Body of pancreas (tissue), 4 donors: ENCODE results near the gene SCMH1. TPM values are rescaled to one million over a fixed set of nuclear protein-coding genes. Genes with fewer than 3 reads are reported as not detected.
A peak's percentile ranks its signal among the peaks of the same experiment; 100 is the strongest.

Source experiments
- ATAC-seq: fragments of 150-250 bp; one replicate; pipeline ENCODE4 v1.9.1; 2016
- DNase-seq, 4 donors: peaks; one replicate each; pipeline ENCODE4 v3.0.0-alpha.2; 2019
- H3K27ac ChIP-seq, 4 donors: fragments of 200-600 bp; sonication (generic); 1 replicate in 3 of 4; 2 replicates in 1 of 4; pipeline versions ENCODE4 v1.5.1 to v1.6.1; 2016 to 2019; ENCODE audit warnings: mild to moderate bottlenecking in 1 of 4, mixed read lengths in 1 of 4, moderate library complexity in 1 of 4
- H3K27me3 ChIP-seq, 2 donors: fragments of 200-600 bp; sonication (generic); one replicate each; pipeline ENCODE4 v1.6.0; 2016; ENCODE audit warnings: mild to moderate bottlenecking in 1 of 2
- H3K36me3 ChIP-seq, 2 donors: fragments of 200-600 bp; sonication (generic); replicated peaks in 1 of 2; 2 replicates each; pipeline ENCODE4 v1.5.1; 2016; ENCODE audit warnings: low read depth in 2 of 2; ENCODE audit not compliant: insufficient read depth in 1 of 2
- H3K4me1 ChIP-seq: fragments of 200-600 bp; sonication (generic); one replicate; pipeline ENCODE4 v1.6.0; 2016
- H3K4me3 ChIP-seq, 2 donors: fragments of 200-600 bp; sonication (generic); 1 replicate in 1 of 2; 2 replicates in 1 of 2; pipeline ENCODE4 v1.5.1; 2016 to 2019
- H3K9me3 ChIP-seq, 3 donors: fragments of 200-600 bp; sonication (generic); 1 replicate in 2 of 3; 2 replicates in 1 of 3; pipeline ENCODE4 v1.5.1; 2016
- POLR2A ChIP-seq, 3 donors: fragments of 450-650 bp; IDR thresholded peaks; one replicate each; pipeline ENCODE4 v1.6.1; 2016; ENCODE audit warnings: antibody characterized with exemption in 3 of 3, mild to moderate bottlenecking in 2 of 3
- WGBS, 2 donors: methylation state at CpG; one replicate each; pipeline ENCODE4 v1.1.5; 2017; 5-methylcytosine and 5-hydroxymethylcytosine counted together
- intact Hi-C: fragments of 100-400 bp; cut with DNase I; formaldehyde crosslinking; loops from one replicate; pipeline ENCODE4 v1.15.1; 2023
- total RNA-seq, 2 donors: library from RNA; depleted of rRNA; stranded (reverse); fragments of >200 nt; gene quantifications; one replicate each; pipeline ENCODE4 v1.1.0, GENCODE V29; 2016
- TF ChIP-seq, protein P1 (sequence below), 7 experiments: fragments of 450-650 bp in 4 of 7; fragments of 200-600 bp in 3 of 7; sonication (generic) in 3 of 7; IDR thresholded peaks; one replicate each; pipeline ENCODE4 v1.5.1; 2016 to 2019; ENCODE audit warnings: antibody characterized with exemption in 7 of 7

Gene SCMH1
- total RNA-seq, 2 donors from 2014 or later: 25.4 to 33.3 TPM

GRCh38 chr1:41024953-41025352, 217.2 kb downstream of the SCMH1 start:
- DNase-seq: no peak
- no peak for ATAC-seq
- H3K4me3 ChIP-seq: no peak overlapping the region
- H3K27ac ChIP-seq: no peak overlapping the region
- no peaks in the 10 kb centered on the region for H3K27me3 ChIP-seq
- H3K9me3 ChIP-seq: no peaks in the 10 kb centered on the region
- no peaks in the 10 kb centered on the region for H3K4me1 ChIP-seq
- WGBS, 2 donors: 63 to 79% methylated on average over 2 of the region's 2 CpGs
- intact Hi-C loops: no loop called here
- peaks cover 0 to 13% of the 10 kb centered on the region in 2 donors for H3K36me3 ChIP-seq
- TF ChIP-seq, protein P1, sequence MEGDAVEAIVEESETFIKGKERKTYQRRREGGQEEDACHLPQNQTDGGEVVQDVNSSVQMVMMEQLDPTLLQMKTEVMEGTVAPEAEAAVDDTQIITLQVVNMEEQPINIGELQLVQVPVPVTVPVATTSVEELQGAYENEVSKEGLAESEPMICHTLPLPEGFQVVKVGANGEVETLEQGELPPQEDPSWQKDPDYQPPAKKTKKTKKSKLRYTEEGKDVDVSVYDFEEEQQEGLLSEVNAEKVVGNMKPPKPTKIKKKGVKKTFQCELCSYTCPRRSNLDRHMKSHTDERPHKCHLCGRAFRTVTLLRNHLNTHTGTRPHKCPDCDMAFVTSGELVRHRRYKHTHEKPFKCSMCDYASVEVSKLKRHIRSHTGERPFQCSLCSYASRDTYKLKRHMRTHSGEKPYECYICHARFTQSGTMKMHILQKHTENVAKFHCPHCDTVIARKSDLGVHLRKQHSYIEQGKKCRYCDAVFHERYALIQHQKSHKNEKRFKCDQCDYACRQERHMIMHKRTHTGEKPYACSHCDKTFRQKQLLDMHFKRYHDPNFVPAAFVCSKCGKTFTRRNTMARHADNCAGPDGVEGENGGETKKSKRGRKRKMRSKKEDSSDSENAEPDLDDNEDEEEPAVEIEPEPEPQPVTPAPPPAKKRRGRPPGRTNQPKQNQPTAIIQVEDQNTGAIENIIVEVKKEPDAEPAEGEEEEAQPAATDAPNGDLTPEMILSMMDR (IDR thresholded peaks at IDR 0.05): no peak
- no peak for TF ChIP-seq POLR2A (IDR thresholded peaks at IDR 0.05)

DNA sequence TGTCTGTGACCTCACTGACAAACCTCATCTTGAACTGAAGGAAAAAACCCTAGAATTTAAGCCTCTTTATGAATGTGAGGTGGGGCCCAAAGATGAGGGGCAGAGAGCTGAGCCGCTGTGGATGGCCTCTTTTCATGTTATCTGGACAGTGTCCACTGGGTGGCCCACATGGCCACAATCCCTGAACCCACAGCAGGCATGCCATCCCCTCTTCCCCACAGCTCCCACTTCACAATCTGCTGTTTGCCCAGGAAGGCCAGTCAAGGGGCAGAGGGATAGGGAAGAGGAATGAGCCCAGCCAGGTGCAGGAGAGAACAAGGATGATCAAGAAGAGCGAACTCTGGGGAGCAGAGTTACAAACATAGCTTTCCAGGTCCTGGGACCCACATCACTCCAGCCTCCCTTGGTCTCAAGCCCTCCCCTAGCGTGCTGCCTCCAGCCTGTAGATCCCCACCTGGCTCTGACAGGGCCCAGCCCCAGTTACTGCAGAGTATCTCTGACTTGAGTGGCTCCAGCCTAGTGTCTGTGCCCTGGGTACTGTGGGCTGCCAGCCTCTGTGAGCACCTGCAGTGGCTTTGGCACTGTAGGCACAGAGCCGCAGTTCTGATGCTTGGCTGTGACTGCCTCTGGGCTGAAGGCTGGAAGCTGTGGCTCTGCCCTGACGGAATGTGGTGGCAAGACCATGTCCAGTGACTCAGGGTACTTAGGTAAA, 218.7 kb downstream of the SCMH1 start:
- TF ChIP-seq, protein P1 (IDR thresholded peaks at IDR 0.05): peak in 5 of 7 experiments; percentile 9 to 30 (median 21)
- TF ChIP-seq POLR2A (IDR thresholded peaks at IDR 0.05): no peak
- H3K4me1 ChIP-seq: no peaks in the 10 kb centered on the region
- DNase-seq (no peak), ATAC-seq (no peak)
- no peaks in the 10 kb centered on the region for H3K9me3 ChIP-seq
- H3K27ac ChIP-seq: no peak overlapping the region
- intact Hi-C loops: no loop called here
- no peaks in the 10 kb centered on the region for H3K27me3 ChIP-seq
- WGBS, 2 donors: 98 to 100% methylated on average over 3 to 5 of the region's 5 CpGs
- H3K4me3 ChIP-seq: no peak overlapping the region
- peaks cover 0 to 11% of the 10 kb centered on the region in 2 donors for H3K36me3 ChIP-seq

DNA sequence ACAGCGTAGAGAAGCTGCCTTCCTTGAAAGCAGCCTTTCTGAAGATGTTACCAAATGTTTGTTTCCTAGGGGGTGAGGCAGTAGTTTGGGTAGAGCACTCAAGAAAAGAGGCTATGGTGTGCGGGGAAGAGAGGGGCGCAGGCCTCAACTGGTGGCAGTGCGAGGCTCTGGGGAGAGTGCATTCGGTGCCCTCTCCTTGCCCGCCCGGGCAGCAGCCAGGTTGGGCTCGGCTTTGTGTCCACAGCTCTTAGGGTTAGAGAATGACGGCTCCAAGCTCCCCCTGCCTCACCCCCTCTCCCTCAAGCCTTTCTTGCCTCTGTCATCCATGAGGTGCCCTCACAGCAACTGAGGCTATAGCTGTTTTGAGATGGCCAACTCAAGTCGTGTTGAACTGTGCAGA, 219.7 kb downstream of the SCMH1 start:
- DNase-seq: no peak
- WGBS, 2 donors: 87 to 96% methylated on average over 4 to 10 of the region's 10 CpGs
- Histone ChIP-seq H3K4me1 (no peaks in the 10 kb centered on the region), H3K27ac (no peak overlapping the region), H3K36me3 (peaks cover 0 to 3% of the 10 kb centered on the region in 2 donors), H3K9me3 (no peaks in the 10 kb centered on the region), H3K27me3 (no peaks in the 10 kb centered on the region), H3K4me3 (no peak overlapping the region)
- intact Hi-C loops: no loop called here
- TF ChIP-seq, protein P1 (IDR thresholded peaks at IDR 0.05): no peak
- no peak for TF ChIP-seq POLR2A (IDR thresholded peaks at IDR 0.05)
- ATAC-seq: no peak

DNA sequence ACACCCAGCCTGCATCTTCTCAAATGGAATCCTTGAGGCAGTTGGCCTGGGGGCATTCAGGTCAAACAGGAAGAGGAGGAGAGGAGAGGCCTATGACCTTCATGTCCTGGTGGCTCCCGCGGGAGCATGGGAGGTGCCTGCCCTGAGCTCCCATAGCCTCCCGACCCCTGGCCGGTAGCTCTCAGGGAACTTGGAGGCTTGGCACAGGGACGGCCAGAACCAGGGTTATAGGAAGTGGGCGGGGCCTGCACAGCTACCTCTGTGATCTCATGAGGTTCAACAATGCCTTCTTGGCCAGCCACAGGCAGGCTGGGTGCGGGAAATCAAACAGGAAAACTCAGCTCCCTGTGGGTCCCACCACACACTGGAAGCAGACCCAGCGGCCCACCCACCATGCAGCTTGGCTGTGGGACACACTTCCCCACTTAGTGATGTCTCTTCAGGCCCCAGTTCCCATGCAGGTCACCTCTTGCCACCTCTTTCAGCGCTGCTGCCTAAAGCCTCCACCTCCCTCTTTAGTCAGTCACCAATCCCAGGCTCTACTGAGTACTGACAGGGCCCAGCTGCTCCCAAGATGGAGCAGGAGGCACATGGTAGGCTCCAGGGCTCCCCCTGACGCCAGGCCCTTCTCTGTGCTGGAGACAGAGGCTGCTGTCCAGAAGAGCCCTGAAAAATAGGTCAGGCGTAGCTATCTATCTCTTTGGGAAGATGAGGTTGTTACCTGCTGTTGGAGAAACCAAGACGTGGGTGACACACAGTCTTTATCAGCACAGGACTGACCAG, 220.4 kb downstream of the SCMH1 start, which contains the start of gene SLFNL1:
Gene SLFNL1 (minus strand): TSS at position 200 of the 783 bp plus-strand sequence. CDS start 1,065 bp downstream, outside the sequence.
- DNase-seq (no peak), ATAC-seq (no peak)
- H3K4me1 ChIP-seq: no peaks in the 10 kb centered on the region
- 67 to 70% methylated on average over 9 to 12 of the region's 12 CpGs for WGBS, 2 donors
- H3K4me3 ChIP-seq: no peak within 1 kb of the TSS
- intact Hi-C loops: no loop called here
- H3K36me3 ChIP-seq: no peaks in the 10 kb centered on the region
- no peaks in the 10 kb centered on the region for H3K9me3 ChIP-seq
- TF ChIP-seq POLR2A (IDR thresholded peaks at IDR 0.05): no peak
- H3K27me3 ChIP-seq: no peaks in the 10 kb centered on the region
- H3K27ac ChIP-seq: no peak within 1 kb of the TSS

GRCh38 chr1:41020654-41021053, 221.5 kb downstream of the SCMH1 start:
- Histone ChIP-seq H3K27me3 (no peaks in the 10 kb centered on the region), H3K4me3 (no peak overlapping the region), H3K36me3 (no peaks in the 10 kb centered on the region), H3K9me3 (no peaks in the 10 kb centered on the region), H3K4me1 (no peaks in the 10 kb centered on the region), H3K27ac (no peak overlapping the region)
- intact Hi-C loops: no loop called here
- 66 to 76% methylated on average over 3 of the region's 3 CpGs for WGBS, 2 donors
- DNase-seq: no peak
- TF ChIP-seq POLR2A (IDR thresholded peaks at IDR 0.05): no peak
- TF ChIP-seq, protein P1 (IDR thresholded peaks at IDR 0.05): no peak
- ATAC-seq: no peak
